ENCODE measurements around the gene LRP2BP. TPM values are rescaled to one million over a fixed set of nuclear protein-coding genes. Genes with fewer than 3 reads are reported as not detected.

The LRP2BP gene
- total and polyA plus RNA-seq, 2 of the 4 experiments (the other 2 are of a cell fraction), result 0.10 to 0.18 TPM

GRCh38 chr4:185398618-185399017, 2.9 kb upstream of the LRP2BP start:
- BruUV-seq (replicated peaks), result no TSS peak
- H3K9me1 ChIP-seq (ENCODE audit: insufficient read depth, low read length), result no peaks in the 10 kb centered on the region
- no peak overlapping the region for H3K4ac ChIP-seq (ENCODE audit: low read depth, low read length)
- no peak overlapping the region for H3K4me2 ChIP-seq (ENCODE audit: low read depth, low read length)
- ChIA-PET POLR2A (ENCODE audit: unreplicated experiment) (no interaction called here), CTCF (interaction anchor here (0.6 kb wide), 2 partner anchors 12 to 861 kb away, joined by 3 read pairs; no protein-coding TSS in a partner anchor)
- no CpG with 5 or more reads among the region's 2 CpGs for WGBS, 2 experiments (ENCODE audit: extremely low coverage in 2 of 2, insufficient read length in 1 of 2)
- H3K4me3 ChIP-seq (ENCODE audit: insufficient read depth, low read depth, low read length), result no peak overlapping the region
- intact Hi-C loops (cut with micrococcal nuclease) (no loop called here), dilution Hi-C loops (cut with HindIII; ENCODE audit: low sequenced_read_pairs, unreplicated experiment) (no loop called here), in situ Hi-C loops (cut with MboI; ENCODE audit: low sequenced_read_pairs) (no loop called here)
- no peaks in the 10 kb centered on the region; the same call in 1 of the 2 replicates for H3K4me1 ChIP-seq (ENCODE audit: control insufficient read depth, insufficient read depth, low read length)
- no peak overlapping the region for H2BK5ac ChIP-seq (ENCODE audit: low read depth, low read length, poor library complexity, severe bottlenecking)
- no peak overlapping the region for H2BK15ac ChIP-seq (ENCODE audit: low read depth, low read length)
- no peak overlapping the region for H4K91ac ChIP-seq (ENCODE audit: insufficient read depth, low read depth, low read length)
- no peak overlapping the region for H3K18ac ChIP-seq (ENCODE audit: low read depth, low read length)
- DNase-seq, result no peak
- no peaks in the 10 kb centered on the region for H3K27me3 ChIP-seq (ENCODE audit: control insufficient read depth, insufficient read depth, low read length)
- H2AFZ ChIP-seq (replicated peaks; ENCODE audit: low read length, poor library complexity), result no peak overlapping the region
- no peak for TF ChIP-seq RCOR1 (IDR thresholded peaks at IDR 0.05; ENCODE audit: insufficient replicate concordance, low read length)
- no peak for TF ChIP-seq FOS (IDR thresholded peaks at IDR 0.05; ENCODE audit: low read depth, low read length)
- no peak for TF ChIP-seq MAZ (IDR thresholded peaks at IDR 0.05; ENCODE audit: borderline replicate concordance, low read depth, low read length)
- TF ChIP-seq, protein P1, sequence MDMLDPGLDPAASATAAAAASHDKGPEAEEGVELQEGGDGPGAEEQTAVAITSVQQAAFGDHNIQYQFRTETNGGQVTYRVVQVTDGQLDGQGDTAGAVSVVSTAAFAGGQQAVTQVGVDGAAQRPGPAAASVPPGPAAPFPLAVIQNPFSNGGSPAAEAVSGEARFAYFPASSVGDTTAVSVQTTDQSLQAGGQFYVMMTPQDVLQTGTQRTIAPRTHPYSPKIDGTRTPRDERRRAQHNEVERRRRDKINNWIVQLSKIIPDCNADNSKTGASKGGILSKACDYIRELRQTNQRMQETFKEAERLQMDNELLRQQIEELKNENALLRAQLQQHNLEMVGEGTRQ (IDR thresholded peaks at IDR 0.05; ENCODE audit: low read depth, low read length), result no peak
- TF ChIP-seq RFX5 (IDR thresholded peaks at IDR 0.05; ENCODE audit: low read depth, low read length), result no peak
- no peak for TF ChIP-seq RAD21 (IDR thresholded peaks at IDR 0.05; ENCODE audit: low read length)
- no peak for TF ChIP-seq BHLHE40 (IDR thresholded peaks at IDR 0.05; ENCODE audit: low read depth, low read length)
- no peak for TF ChIP-seq MXI1 (IDR thresholded peaks at IDR 0.05; ENCODE audit: borderline replicate concordance, low read depth, low read length)
- TF ChIP-seq MAFK (IDR thresholded peaks at IDR 0.05; ENCODE audit: low read depth, low read length), result no peak
- TF ChIP-seq CEBPB (IDR thresholded peaks at IDR 0.05; ENCODE audit: low read depth, low read length), result no peak
- TF ChIP-seq SMC3 (IDR thresholded peaks at IDR 0.05; ENCODE audit: low read depth, low read length), result no peak
- no peak for TF ChIP-seq POLR2A (IDR thresholded peaks at IDR 0.05; ENCODE audit: low read depth, low read length)
- TF ChIP-seq ELK1 (IDR thresholded peaks at IDR 0.05; ENCODE audit: borderline replicate concordance, low read depth, low read length), result no peak
- TF ChIP-seq CHD1 (IDR thresholded peaks at IDR 0.05; ENCODE audit: low read depth, low read length), result no peak
- TF ChIP-seq CTCF (conservative IDR thresholded peaks at IDR 0.05; ENCODE audit: low read depth, low read length), result no peak
- peaks cover 3 to 7% of the 10 kb centered on the region in 2 experiments; a peak in 3 of 4 replicates for H3K79me1 ChIP-seq (ENCODE audit: low read depth in 1 of 2, low read length in 2 of 2)
- no peak for ATAC-seq (ENCODE audit: low read depth)
- H4K5ac ChIP-seq (ENCODE audit: low read depth, low read length), result no peak overlapping the region
- no peak overlapping the region for H3K9ac ChIP-seq (ENCODE audit: low read depth, low read length)
- H3K23ac ChIP-seq (ENCODE audit: low read depth, low read length), result no peak overlapping the region
- no peak overlapping the region for H2BK20ac ChIP-seq (ENCODE audit: low read depth, low read length)
- no peak overlapping the region for H3K56ac ChIP-seq (ENCODE audit: extremely low read depth, insufficient read depth, low read length)
- no peaks in the 10 kb centered on the region for H3K9me3 ChIP-seq (ENCODE audit: control insufficient read depth, insufficient read depth, low read length)
- no peak overlapping the region for H2BK120ac ChIP-seq (ENCODE audit: low read depth, low read length)
- H3K36me3 ChIP-seq (ENCODE audit: control insufficient read depth, insufficient read depth, low read length), result peaks cover 14% of the 10 kb centered on the region
- no peaks in the 10 kb centered on the region for H4K20me1 ChIP-seq (ENCODE audit: insufficient read depth, low read length)
- no peak overlapping the region for H3K14ac ChIP-seq (replicated peaks; ENCODE audit: low read depth, low read length)
- no peak overlapping the region for H3K27ac ChIP-seq (ENCODE audit: insufficient read depth, low read length)
- no peak overlapping the region for H2AK5ac ChIP-seq (ENCODE audit: low read depth, low read length)
- H4K8ac ChIP-seq (ENCODE audit: low read depth in 2 of 2, low read length in 2 of 2), result no peak overlapping the region
- no peak overlapping the region for H2AK9ac ChIP-seq (replicated peaks; ENCODE audit: low read depth, low read length, poor library complexity)

All from IMR-90 (cell line).